Hematopoietic multipotent progenitor cell treated with erythropoietin and hydrocortisone succinate and interleukin-3 and kit ligand, for 17 days (in vitro differentiated cells): ENCODE measurements around the gene DLL4.

Experiments used
- DNase-seq: peaks from one replicate; pipeline ENCODE4 v3.0.0-alpha.2; 2015; ENCODE audit warnings: low spot score

Gene DLL4

DNA sequence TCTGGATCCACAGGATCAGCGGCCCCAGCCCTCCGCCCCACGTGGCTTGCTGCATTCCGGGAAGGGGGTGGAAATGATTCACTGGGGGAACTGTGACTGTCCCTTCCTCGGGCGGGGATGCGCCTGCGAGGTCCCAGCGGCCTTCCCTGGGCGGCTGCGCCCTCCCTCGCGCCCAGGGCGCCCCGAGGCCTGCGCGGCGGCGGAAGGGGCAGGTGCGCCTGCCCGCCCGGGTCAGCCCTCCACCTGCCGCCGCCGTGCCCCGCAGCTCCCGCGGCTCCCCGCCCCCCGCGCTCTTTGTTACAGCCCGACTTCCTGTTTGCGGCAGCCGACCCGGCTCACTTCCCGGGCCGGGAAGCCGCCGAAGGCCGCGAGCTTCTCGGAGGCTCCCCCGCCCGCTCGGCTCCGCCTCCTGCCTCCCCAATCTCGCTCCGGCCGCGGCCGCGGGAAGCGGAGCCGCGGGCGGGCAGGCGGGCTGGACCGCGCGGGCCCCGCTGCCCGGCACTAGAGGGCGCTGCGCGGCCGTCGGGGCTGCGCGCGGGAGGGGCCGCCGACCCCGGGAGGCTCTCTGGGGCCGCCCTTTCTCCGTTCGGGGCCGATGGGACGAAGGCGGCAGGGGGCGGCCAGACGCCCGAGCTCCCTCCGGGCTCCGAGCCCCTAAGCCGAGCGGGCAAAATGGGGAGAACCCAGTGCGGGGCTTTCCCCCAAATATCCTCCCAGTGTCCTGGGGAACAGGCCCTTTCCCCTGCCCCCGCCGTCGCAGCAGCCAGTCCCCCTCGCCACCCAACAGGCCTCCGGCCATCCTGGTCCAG is 12.6 kb downstream of the DLL4 start:
- peak; percentile 49 for DNase-seq

DNA sequence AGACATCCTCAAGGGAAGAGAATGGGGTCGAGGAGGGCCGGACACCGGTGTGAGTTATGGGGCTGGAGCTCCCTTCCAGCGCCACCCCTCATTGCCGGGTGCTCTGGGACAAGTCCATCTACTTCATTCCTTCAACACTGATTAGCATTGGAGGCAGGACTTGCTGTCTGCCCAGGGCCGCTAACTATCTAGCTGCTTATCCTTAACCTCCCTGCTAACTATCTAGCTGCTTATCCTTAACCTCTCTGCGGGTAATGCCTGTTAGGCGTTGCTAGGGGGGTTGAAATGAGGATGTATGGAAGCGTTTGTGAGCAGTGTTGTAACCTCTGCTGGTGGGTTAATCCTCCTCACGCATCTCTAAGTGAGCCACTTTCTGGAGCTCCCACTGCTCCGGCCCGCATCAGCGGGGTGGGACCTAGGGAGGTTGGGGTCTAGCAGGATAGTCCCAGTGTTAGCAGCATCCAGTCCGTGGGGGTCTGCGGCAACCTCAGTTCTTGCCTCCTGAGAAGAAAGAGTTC is 13.3 kb downstream of the DLL4 start:
- DNase-seq: no peak

DNA sequence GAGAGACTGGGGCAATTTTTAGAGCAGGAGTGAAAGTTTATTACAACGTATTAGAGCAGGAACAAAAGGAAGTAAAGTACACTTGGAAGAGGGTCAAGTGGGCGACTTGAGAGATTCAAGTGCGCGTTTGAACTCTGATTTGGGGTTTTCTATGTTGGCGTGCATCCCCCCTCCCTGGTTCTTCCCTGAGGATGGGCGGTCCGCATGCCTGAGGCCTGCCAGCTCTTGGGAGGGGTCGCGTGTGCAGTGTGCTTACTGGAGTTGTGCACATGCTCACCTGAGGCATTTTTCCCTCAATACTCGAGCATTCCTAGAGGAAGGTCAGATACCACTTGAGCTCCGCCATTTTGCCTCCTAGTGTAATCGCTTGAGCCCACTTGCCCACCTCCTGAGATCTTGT is 13.7 kb downstream of the DLL4 start:
- no peak for DNase-seq

DNA sequence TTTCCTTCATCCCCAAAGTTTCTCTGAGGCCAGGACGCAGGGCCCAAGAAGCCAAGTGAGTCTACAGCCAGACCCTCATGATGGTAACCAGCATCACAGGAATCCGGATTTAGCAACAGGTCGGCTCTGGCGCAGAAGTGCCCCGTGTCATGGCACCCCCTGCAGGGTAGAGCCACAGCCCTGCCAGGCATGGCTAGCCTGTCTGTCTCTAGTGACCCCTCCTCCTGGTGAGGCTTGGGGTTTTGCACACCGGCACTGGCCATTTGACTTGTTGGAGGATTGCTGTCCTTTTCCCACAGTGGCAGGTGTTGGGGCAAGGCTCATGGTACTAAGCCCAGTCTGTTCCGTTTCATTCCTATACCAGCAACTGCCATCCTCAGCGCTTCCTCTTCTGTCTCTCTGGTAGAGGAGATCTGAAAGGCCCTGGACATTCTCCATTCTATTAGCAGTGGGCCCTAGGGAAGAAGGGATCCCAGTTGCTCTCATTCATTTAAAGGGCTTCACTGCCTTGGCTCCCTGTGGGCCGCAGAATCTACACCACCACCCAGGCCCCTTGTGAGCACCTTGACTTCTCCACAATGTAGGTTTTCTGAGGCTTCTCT is 14.7 kb downstream of the DLL4 start:
- DNase-seq: no peak

DNA sequence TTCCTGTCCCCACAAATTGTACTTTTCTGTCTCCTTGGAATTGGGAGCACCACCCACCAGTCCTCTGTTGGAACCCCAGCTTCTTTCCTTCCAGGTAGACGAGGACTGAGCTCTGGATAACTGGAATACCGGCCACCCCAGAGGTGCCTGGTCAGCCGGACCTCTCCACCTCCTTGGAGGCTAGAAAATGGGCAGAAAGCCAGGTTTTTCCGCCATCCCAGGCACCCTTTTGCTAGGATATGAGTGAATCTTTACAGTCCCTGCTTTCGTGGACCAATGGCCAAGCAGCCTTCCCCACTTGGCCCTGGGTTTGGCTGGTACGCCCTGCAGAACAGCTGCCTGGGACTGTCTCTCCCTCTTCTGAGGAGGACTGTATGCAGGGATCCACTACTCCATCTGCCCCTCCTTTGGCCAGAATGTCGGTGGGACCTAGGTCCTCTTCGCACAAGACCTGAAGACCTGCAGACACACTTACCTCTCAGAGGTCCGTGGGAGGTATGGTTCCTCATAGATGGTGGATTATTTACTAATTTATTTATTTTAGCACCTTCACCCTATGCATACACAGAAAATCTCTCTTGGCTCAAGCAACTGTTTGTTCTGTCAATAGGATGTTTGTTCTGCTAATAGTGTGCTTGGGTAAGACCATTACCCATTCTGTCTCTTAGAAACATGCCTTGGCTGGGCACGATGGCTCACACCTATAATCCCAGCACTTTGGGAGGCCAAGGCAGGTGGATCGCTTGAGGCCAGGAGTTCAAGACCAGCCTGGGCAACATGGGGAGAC is 15.6 kb downstream of the DLL4 start:
- DNase-seq: no peak

DNA sequence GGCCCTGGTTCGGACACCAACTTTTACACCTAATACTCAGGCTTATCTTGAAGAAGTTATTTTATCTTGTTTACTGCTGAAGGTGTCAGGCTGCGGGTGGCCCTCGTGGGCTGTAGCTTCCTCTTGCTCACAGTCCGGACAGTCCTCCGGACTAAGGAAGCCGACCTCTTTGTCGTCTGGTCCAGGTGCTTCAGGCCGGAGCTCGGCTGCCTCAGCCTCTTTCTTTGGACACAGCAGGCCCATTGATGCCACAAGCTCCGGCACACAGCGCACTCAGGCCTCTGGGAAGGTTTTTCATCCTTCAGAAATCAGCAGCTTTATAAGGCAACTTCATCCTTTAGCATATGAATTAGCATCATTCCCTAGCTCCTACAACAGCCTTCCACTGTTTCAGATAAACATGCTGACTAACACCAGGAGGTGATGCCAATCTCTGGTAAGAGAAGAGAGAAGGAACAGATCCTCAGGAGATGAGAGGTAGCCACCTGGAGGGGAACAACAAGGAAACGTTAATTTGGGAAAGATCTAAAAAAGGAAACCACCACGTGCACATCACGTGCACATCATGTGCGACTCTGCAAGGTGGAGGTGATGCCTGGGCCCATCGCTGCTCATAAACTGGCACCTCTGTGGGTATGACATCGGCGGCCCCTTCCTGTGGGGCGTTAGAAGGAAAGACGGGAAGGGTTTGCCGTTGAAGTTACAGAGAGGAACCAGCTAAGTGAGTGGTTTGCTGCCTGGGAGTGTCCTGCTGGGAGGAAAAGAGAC is 19.8 kb downstream of the DLL4 start:
- no peak for DNase-seq

DNA sequence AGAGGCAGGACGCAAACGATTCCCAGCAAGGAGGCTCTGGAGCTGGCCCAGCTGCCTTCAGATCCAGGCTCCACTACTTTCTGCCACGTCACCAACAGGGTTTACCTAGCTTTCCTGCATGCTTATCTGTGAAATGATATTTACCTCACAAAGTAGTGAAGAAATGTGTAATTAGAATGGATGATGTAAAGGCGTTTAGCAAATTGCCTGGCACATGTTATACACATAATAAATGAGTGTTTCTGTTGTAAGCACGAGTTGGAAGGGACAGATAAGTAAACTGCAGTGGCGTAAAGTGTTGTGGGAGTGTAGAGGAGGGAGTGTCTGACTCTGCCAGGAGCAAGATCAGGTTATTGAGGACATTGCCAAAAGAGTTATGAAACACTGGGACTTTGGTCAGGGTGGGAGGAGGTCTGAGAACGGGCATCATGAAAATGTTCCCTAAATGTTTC is 20.6 kb downstream of the DLL4 start:
- no peak for DNase-seq

DNA sequence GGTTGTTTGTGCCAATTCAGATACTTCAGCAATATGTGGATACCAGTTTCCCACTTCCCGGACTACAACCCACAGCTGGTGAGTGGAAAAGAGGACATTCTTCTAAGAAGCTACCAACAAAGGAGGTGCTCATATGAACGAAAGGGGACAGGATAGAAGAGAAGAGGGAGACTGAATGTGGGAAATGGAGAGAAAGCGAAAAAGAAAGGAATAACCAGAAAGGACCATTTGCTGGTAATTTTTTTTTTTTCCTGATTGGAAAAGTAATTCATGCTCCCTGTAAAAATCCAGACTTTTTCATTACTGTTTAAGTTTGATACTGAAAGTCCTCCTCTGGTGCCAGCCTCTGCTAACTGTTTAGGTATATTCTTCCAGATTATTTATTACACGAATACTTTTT is 22.6 kb downstream of the DLL4 start:
- DNase-seq: no peak

DNA sequence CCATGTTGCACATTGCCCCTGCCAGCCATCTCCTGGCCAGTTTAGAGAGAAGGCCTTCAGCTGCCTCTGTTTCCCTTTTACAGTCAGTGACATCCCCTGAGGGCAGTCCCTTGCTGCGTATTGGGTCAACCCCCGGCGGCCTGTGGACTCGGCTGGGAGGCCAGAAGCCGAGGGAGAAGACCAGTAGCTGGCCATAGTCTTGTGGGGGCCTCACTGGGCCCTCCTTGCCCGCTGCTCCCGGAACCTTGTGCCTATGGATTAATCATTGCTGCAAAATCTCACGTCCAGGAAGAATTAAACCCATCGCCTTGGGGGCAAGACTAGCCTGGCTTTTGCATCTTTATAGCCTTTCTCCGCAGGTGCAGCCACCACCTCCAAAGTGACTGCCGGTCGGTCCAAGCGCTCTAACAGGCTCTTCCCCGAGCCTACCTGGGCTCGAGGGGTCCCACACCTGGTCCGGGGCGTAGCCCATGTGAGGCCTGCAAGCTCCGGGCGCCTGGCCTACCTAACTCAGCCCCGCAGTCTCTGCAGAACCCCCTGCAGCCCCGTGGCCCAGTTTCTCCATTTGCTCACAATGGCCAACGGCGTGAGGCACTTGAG is 23.3 kb downstream of the DLL4 start:
- peak; percentile 13 for DNase-seq

DNA sequence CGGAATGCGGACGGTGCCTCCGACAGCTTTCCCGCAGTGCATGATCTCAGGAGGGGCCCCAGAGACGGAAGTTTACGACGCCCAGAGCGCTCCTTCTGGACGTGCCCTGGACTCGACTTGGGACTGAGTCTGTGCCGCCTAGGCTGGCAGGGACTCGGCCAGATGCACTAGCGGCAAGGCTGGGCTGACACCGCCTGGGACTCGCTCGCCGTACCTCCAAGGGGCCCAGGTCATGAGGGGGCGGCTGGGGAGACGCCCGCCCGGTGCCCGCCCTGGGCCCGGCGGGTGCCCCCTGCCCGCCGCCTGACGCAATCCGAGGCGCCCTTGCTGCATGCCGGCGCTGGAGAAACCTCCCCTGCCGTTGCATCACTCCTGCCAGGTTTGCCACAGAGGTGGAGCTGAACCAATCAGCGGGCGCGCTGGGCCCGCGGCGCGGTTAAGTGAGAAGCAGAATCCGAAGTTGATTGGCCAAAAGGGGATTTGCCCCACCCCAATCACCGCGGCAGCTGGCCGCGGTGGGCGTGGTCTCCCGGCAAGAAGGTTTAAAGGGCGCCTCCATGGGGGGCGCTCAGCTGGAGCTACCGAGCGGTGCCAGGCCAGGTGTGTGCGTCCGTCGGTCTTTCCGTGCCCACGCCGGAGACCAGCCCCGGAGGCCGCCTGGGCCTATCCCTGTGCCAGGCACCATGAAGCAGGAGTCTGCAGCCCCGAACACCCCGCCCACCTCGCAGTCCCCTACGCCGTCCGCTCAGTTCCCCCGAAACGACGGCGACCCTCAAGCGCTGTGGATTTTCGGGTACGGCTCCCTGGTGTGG is 24.0 kb downstream of the DLL4 start, which contains the start of gene CHAC1:
CHAC1 (plus strand) TSS at position 571 of the 812 bp plus-strand sequence; CDS start at position 684, 113 bp downstream.
- peak; percentile 95 for DNase-seq

DNA sequence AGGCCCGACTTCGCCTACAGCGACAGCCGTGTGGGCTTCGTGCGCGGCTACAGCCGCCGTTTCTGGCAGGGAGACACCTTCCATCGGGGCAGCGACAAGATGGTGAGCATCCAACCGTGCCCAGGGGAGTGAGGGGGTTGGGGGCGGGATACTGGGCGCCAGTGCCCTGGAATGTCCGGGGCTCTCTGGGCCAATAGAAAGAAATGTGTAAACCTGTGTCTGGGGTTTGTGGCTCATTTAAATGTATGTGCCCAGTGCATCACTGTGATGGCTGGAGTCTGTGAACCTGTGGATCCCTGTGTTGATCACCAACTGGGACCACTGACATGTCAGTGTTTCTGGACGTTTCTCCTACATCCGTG is 24.6 kb downstream of the DLL4 start:
- no peak for DNase-seq

DNA sequence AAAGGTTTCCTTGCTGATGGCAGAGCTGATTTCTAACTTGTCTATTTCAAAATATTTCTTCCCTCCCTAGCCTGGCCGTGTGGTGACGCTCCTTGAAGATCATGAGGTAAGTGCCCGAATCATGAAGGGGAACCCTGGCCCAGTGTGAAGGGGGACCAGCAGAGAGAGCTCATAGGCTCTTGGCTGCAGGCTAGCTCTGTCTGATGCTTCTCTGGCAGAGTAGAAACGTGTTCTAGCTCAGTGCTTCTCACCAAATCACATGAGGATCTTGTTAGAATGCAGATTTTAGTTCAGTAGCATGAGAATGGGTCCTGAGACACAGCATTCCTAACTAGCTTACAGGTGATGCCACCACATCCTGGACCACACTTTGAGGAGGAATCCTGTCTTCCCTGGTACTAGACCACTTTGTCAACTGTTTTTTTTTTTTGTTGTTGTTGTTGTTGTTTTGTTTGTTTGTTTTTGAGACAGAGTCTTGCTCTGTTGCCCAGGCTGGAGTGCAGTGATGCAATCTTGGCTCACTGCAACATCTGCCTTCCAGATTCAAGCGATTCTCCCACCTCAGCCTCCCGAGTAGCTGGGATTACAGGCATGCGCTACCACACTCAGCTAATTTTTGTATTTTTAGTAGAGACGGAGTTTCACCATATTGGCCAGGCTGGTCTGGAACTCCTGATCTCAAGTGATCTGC is 25.2 kb downstream of the DLL4 start:
- DNase-seq: peak; percentile 19

DNA sequence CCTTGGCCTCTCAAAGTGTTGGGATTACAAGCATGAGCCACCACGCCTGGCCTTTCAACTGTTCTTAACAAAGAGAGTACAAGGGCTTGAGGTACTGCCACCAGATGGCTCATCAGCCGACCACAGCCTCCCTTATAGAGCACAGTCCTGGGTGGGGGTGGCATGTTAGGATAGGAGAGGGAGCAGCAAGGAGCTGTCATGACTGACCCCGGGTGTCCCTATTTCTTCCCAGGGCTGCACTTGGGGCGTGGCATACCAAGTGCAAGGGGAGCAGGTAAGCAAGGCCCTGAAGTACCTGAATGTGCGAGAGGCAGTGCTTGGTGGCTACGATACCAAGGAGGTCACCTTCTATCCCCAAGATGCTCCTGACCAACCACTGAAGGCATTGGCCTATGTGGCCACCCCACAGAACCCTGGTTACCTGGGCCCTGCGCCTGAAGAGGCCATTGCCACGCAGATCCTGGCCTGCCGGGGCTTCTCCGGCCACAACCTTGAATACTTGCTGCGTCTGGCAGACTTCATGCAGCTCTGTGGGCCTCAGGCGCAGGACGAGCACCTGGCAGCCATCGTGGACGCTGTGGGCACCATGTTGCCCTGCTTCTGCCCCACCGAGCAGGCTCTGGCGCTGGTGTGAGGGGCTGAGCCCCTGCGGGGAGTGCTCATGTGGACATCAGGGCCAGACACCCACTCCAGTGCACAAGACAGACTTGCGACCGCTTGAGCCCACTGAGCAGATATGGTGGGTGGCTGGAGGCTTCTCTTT is 26.2 kb downstream of the DLL4 start:
- DNase-seq: no peak

DNA sequence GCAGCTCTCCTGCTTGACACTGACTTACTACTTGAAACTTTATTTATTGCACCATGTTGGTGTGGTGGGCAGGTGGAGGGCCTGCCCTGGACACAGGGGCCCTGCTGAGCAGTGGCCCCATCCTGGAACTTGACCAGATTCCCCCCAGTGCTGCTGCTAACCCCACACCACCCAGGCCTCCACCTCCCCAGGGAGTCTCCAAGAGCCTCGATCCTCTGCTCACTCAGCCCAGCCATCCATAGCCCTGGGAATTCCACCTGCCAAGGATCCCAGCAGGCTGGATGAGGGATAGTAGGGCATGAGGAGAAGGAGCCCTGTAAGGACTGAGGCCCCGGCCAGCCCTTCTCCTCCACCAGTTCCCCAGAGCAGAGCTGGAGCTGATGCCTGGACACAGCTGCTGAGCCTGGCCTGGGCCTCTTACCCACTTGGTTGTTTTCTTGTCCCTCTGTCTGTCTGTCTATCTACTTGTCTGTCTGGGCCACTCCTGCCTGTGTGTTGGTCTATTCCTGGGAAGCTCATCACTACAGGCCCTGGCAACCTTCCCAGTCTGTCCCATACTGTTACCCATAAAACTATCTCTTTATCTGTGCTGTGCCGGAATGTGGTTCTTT is 26.9 kb downstream of the DLL4 start:
- DNase-seq: no peak

DNA sequence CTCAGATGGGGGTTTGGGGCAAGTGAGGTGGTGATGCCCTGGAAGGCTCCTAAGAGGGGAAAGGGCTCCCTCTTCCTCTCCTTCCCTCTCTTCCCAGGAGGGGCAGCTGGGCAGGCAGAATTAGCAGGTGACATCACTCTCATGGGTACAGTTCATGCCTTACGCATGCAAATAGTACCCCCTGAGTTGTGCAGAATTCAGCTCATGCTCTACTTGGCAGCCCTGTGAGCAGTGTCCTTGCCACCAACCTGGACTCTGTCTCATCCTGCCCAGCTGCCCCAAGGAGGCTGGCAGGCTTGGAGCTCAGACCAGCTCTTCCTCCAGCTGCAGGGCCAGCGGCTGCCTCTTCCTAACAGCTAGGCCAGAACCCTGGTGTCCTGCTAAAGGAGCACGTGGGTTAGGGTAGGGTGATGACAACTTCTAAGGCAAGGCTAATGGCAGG is 27.4 kb downstream of the DLL4 start:
- no peak for DNase-seq

DNA sequence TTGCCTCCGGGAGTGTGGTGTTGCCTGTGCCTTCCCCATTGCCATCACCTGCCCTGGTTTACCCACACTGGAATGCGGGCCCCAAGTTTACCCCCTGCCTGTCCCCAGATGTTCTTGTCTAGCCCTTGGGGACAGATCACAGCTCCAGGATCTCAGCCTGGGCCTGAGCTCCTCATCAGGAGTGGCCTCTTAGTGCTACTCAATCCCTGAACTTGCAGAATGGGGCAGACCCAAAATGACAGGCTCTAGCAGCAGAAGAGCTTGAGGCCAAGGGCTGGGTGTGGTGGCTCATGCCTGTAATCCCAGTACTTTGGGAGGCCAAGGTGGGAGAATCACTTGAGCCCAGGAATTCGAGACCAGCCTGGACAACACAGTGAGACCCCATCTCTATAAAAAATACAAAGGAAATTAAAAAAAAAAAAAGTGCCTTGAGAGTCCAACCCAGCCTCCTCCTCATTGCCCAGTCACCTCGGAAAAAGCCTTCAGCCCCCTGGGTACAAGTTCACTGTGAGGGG is 28.0 kb downstream of the DLL4 start:
- DNase-seq: no peak

DNA sequence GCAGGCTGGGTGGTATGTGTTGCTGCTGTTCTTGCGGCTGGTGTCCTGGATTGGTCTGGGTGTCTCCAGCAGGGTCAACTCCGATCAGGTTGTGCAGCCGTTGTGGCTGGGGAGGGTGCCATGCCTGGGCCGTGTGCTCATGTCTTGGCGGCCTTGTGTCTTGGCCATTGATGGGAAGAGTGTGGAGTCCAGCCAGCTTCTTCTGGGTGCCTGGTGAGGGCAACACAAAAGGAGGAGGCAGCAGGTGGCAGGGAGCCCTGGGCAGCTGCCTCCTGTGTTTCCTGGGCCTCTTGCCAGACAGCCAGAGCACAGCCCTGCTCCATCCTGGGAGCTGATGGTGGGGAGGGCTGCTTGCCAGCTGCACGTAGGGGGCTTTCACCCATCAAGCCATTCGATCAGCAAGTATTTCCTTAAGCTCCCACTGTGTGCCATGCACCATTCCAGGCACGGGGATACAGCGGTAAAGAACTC is 28.5 kb downstream of the DLL4 start:
- no peak for DNase-seq

DNA sequence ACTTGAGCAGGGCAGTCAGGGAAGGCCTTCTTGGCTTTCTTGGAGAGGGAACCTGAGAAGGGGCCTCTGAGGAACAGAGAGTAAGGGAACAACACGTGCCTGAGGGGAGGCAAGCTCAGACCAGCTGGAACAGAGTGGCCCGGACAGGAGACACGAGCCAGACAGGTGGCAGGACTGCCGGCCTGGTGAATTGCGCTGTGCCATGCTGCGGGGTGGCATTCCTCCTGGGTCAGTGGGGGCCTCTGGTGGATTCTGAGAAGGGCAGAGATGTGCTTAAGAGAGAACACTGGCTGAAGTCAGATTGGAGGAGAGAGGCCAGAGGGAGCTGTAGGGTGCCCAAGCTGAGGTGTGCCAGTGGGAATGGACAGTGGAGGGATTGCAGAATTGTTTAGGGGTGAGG is 29.0 kb downstream of the DLL4 start:
- DNase-seq: no peak
